A549 (cell line): ENCODE results near the gene SHROOM4. TPM values are rescaled to one million over a fixed set of nuclear protein-coding genes. Genes with fewer than 3 reads are reported as not detected.

Source experiments
- ATAC-seq, 2 experiments: fragments of 200-7000 bp in 1 of 2; fragments of >200 bp in 1 of 2; cut with Nextera tagmentation in 1 of 2; cut with Tn5 transposase in 1 of 2; 3 replicates each; pipeline versions ENCODE4 v1.8.0 to v1.9.1; 2018 to 2020; ENCODE audit warnings: mild to moderate bottlenecking in 1 of 2, moderate library complexity in 1 of 2
- CTCF ChIA-PET: fragments of 300-600 bp; sonication (Branson Sonifier 250); formaldehyde crosslinking; extraction: SDS; loops from one replicate; lab custom pipeline; 2021; ENCODE audit warnings: antibody characterized with exemption, inconsistent platforms; lab: Yijun Ruan, JAX
- POLR2A ChIA-PET: fragments of 350-600 bp; formaldehyde crosslinking; extraction: SDS; loops from one replicate; lab custom pipeline; 2021; ENCODE audit warnings: antibody characterized with exemption, inconsistent platforms; lab: Yijun Ruan, JAX
- DNase-seq, 2 experiments: peaks; one replicate each; pipeline versions ENCODE4 v3.0.0 to v3.0.0-alpha.2; 2011 to 2016; ENCODE audit warnings: low read depth in 1 of 2, low spot score in 1 of 2
- FAIRE-seq: peaks from 2 replicates; lab custom pipeline; 2011; peaks lifted over from hg19 to GRCh38; lab: Jason Lieb, UNC
- H3K27ac ChIP-seq, 2 experiments: fragments of >200 bp; sonication (Bioruptor Twin); formaldehyde crosslinking; 3 replicates each; pipeline ENCODE4 v1.5.1; 2016 to 2017
- H3K4me1 ChIP-seq: fragments of >200 bp; sonication (Bioruptor Twin); formaldehyde crosslinking; 3 replicates; pipeline ENCODE4 v1.6.1; 2016
- H3K4me2 ChIP-seq: fragments of >200 bp; sonication (Bioruptor Twin); formaldehyde crosslinking; 3 replicates; pipeline ENCODE4 v1.6.1; 2016
- H3K4me3 ChIP-seq: fragments of >200 bp; sonication (Bioruptor Twin); formaldehyde crosslinking; 3 replicates; pipeline ENCODE4 v1.5.1; 2016
- H3K9me3 ChIP-seq: fragments of >200 bp; sonication (Bioruptor Twin); formaldehyde crosslinking; 3 replicates; pipeline ENCODE4 v1.6.1; 2016
- CBX8 ChIP-seq: fragments of 200-600 bp; sonication (generic); IDR thresholded peaks from 2 replicates; pipeline ENCODE4 v1.6.1; 2016
- HEYL ChIP-seq: fragments of 250-450 bp; sonication (Bioruptor Pico); IDR thresholded peaks from 2 replicates; pipeline ENCODE4 v1.8.0; 2021; ENCODE audit warnings: mild to moderate bottlenecking, moderate library complexity
- HOXB13 ChIP-seq: fragments of 250-450 bp; sonication (Bioruptor Pico); IDR thresholded peaks from 2 replicates; pipeline ENCODE4 v1.5.0; 2020; ENCODE audit warnings: low read depth, mild to moderate bottlenecking, moderate library complexity
- JUNB ChIP-seq: fragments of >200 bp; sonication (Bioruptor Twin); formaldehyde crosslinking; IDR thresholded peaks from 2 replicates; pipeline ENCODE4 v1.6.1; 2016
- KDM1A ChIP-seq: fragments of 200-600 bp; sonication (generic); IDR thresholded peaks from 2 replicates; pipeline ENCODE4 v1.6.1; 2016; ENCODE audit warnings: low read depth, mild to moderate bottlenecking
- NR3C1 ChIP-seq: fragments of >200 bp; sonication (Bioruptor Twin); formaldehyde crosslinking; IDR thresholded peaks from 3 replicates; pipeline ENCODE4 v1.6.1; 2017
- PHF8 ChIP-seq: fragments of 200-600 bp; sonication (generic); IDR thresholded peaks from 2 replicates; pipeline ENCODE4 v1.6.1; 2016; ENCODE audit warnings: low read depth, mild to moderate bottlenecking, antibody characterized with exemption, moderate library complexity, borderline replicate concordance
- POLR2A ChIP-seq: IDR thresholded peaks from 2 replicates; pipeline ENCODE4 v1.6.1; 2012; ENCODE audit warnings: mild to moderate bottlenecking, low read length
- RNF2 ChIP-seq: fragments of 200-600 bp; sonication (generic); IDR thresholded peaks from 2 replicates; pipeline ENCODE4 v1.6.1; 2016; ENCODE audit warnings: low read depth, mild to moderate bottlenecking, antibody characterized with exemption, moderate library complexity, borderline replicate concordance
- SMC3 ChIP-seq: fragments of >200 bp; sonication (Bioruptor Twin); formaldehyde crosslinking; IDR thresholded peaks from 3 replicates; pipeline ENCODE4 v1.6.1; 2018; ENCODE audit warnings: inconsistent platforms
- ZC3H11A ChIP-seq: fragments of 450-650 bp; IDR thresholded peaks from 2 replicates; pipeline ENCODE4 v1.6.1; 2014; ENCODE audit warnings: antibody characterized with exemption, mild to moderate bottlenecking
- WGBS: methylation state at CpG from one replicate; pipeline ENCODE4 v1.1.6; 2017; ENCODE audit errors: missing lambda C conversion rate; 5-methylcytosine and 5-hydroxymethylcytosine counted together
- polyA plus RNA-seq, 4 experiments: library from polyadenylated mRNA; depleted of rRNA in 3 of 4; stranded (reverse); fragments of >200 nt; fragmentation: RNase III in 1 of 4; extraction: RNeasy Plus Mini Kit Qiagen cat#74134 plus additional on column Dnase treatment in 1 of 4; gene quantifications; 2 replicates in 3 of 4; 3 replicates in 1 of 4; pipeline ENCODE4 v1.2.3, GENCODE V29; 2011 to 2017
- TF ChIP-seq, protein P1 (sequence below): IDR thresholded peaks from 2 replicates; pipeline ENCODE4 v1.6.1; 2012; ENCODE audit warnings: low read depth, borderline replicate concordance
- TF ChIP-seq, protein P2 (sequence below): fragments of >200 bp; sonication (Bioruptor Twin); formaldehyde crosslinking; IDR thresholded peaks from 3 replicates; pipeline ENCODE4 v1.6.1; 2016
- TF ChIP-seq, protein P3 (sequence below): fragments of >200 bp; sonication (Bioruptor Twin); formaldehyde crosslinking; IDR thresholded peaks from 2 replicates; pipeline ENCODE4 v1.6.1; 2016
- TF ChIP-seq, protein P4 (sequence below): IDR thresholded peaks from 2 replicates; pipeline ENCODE4 v1.6.1; 2012
- TF ChIP-seq, protein P5 (sequence below): fragments of 250-450 bp; sonication (Bioruptor Pico); IDR thresholded peaks from 2 replicates; pipeline ENCODE4 v1.5.0; 2021; ENCODE audit warnings: mild to moderate bottlenecking, moderate library complexity, borderline replicate concordance
- TF ChIP-seq, protein P6 (sequence below): fragments of >200 bp; sonication (Bioruptor Twin); formaldehyde crosslinking; IDR thresholded peaks from 3 replicates; pipeline ENCODE4 v1.5.1; 2016
- TF ChIP-seq, protein P7 (sequence below): fragments of 200-600 bp; sonication (generic); IDR thresholded peaks from 2 replicates; pipeline ENCODE4 v1.6.1; 2016; ENCODE audit warnings: antibody characterized with exemption, mild to moderate bottlenecking, moderate library complexity
- TF ChIP-seq, protein P8 (sequence below): IDR thresholded peaks from 2 replicates; pipeline ENCODE4 v1.6.1; 2012

The SHROOM4 gene
- polyA plus RNA-seq, 2 of the 4 experiments (the other 2 are of a cell fraction), result not detected

DNA sequence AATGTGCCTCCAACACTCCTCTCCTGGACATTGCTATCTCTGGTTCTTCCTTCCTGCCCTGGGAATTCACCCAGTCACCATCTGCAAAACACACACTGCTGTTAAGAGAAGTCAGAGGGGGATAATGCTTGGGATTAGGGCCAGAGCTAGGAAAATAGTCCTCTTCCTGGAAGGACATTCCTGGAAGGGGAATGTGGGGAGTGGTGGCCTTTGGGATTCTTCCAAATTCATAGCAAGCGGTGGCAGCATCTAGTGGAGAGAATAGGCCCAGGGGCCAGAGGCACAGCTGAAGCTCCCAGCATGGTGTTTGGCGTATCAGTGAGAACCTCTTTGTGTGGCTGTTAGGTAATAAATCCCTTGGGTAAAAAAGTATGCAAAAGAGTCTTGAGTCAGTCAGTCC, 34.3 kb downstream of the SHROOM4 start:
- DNase-seq, result no peak
- ChIA-PET CTCF (no interaction called here), POLR2A (no interaction called here)
- no peak overlapping the region for H3K27ac ChIP-seq
- 9% methylated on average over 2 of the region's 2 CpGs for WGBS
- H3K4me2 ChIP-seq, result no peak overlapping the region
- H3K4me3 ChIP-seq, result no peak overlapping the region
- TF ChIP-seq, protein P1, sequence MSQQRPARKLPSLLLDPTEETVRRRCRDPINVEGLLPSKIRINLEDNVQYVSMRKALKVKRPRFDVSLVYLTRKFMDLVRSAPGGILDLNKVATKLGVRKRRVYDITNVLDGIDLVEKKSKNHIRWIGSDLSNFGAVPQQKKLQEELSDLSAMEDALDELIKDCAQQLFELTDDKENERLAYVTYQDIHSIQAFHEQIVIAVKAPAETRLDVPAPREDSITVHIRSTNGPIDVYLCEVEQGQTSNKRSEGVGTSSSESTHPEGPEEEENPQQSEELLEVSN, result no peak
- TF ChIP-seq, protein P2, sequence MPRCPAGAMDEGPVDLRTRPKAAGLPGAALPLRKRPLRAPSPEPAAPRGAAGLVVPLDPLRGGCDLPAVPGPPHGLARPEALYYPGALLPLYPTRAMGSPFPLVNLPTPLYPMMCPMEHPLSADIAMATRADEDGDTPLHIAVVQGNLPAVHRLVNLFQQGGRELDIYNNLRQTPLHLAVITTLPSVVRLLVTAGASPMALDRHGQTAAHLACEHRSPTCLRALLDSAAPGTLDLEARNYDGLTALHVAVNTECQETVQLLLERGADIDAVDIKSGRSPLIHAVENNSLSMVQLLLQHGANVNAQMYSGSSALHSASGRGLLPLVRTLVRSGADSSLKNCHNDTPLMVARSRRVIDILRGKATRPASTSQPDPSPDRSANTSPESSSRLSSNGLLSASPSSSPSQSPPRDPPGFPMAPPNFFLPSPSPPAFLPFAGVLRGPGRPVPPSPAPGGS, result no peak
- TF ChIP-seq, protein P3, sequence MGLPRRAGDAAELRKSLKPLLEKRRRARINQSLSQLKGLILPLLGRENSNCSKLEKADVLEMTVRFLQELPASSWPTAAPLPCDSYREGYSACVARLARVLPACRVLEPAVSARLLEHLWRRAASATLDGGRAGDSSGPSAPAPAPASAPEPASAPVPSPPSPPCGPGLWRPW, result no peak
- no peak for TF ChIP-seq POLR2A
- TF ChIP-seq CBX8, result no peak
- no peak for TF ChIP-seq KDM1A
- TF ChIP-seq HOXB13, result no peak
- TF ChIP-seq PHF8, result no peak
- TF ChIP-seq, protein P4, sequence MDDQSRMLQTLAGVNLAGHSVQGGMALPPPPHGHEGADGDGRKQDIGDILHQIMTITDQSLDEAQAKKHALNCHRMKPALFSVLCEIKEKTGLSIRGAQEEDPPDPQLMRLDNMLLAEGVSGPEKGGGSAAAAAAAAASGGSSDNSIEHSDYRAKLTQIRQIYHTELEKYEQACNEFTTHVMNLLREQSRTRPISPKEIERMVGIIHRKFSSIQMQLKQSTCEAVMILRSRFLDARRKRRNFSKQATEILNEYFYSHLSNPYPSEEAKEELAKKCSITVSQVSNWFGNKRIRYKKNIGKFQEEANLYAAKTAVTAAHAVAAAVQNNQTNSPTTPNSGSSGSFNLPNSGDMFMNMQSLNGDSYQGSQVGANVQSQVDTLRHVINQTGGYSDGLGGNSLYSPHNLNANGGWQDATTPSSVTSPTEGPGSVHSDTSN, result no peak
- no peak for TF ChIP-seq RNF2
- no peak for TF ChIP-seq JUNB
- H3K9me3 ChIP-seq, result no peaks in the 10 kb centered on the region
- no peak for FAIRE-seq
- ATAC-seq, result no peak
- H3K4me1 ChIP-seq, result no peaks in the 10 kb centered on the region

DNA sequence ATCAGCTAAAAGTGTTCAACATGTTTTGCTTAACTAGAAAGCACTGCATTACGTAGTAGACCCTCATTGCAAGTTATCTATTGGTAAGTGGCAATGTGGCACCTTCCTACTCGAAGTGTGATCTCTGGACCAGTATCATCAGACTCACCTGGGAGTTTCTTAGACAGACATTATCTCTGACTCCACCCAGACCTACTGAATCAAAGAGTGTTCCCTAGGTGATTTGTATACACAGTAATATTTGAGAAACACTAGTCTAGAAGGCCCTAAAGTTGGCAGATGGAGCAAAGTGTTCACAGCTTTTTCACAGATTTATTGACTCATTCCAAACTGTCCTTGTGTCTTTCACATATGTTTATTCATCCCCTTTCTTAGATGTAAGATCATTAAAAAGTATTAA, 35.7 kb downstream of the SHROOM4 start:
- DNase-seq, result no peak
- H3K4me1 ChIP-seq, result no peaks in the 10 kb centered on the region
- H3K9me3 ChIP-seq, result no peaks in the 10 kb centered on the region
- 0% methylated on average over 2 of the region's 2 CpGs for WGBS
- ChIA-PET CTCF (no interaction called here), POLR2A (no interaction called here)
- H3K27ac ChIP-seq, result no peak overlapping the region
- H3K4me2 ChIP-seq, result no peak overlapping the region
- no peak for ATAC-seq
- no peak for FAIRE-seq
- no peak for TF ChIP-seq PHF8
- TF ChIP-seq, protein P5, sequence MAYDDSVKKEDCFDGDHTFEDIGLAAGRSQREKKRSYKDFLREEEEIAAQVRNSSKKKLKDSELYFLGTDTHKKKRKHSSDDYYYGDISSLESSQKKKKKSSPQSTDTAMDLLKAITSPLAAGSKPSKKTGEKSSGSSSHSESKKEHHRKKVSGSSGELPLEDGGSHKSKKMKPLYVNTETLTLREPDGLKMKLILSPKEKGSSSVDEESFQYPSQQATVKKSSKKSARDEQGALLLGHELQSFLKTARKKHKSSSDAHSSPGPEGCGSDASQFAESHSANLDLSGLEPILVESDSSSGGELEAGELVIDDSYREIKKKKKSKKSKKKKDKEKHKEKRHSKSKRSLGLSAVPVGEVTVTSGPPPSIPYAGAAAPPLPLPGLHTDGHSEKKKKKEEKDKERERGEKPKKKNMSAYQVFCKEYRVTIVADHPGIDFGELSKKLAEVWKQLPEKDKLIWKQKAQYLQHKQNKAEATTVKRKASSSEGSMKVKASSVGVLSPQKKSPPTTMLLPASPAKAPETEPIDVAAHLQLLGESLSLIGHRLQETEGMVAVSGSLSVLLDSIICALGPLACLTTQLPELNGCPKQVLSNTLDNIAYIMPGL, result no peak
- no peak for TF ChIP-seq HEYL (CRISPR knock-in tag)
- TF ChIP-seq, protein P6, sequence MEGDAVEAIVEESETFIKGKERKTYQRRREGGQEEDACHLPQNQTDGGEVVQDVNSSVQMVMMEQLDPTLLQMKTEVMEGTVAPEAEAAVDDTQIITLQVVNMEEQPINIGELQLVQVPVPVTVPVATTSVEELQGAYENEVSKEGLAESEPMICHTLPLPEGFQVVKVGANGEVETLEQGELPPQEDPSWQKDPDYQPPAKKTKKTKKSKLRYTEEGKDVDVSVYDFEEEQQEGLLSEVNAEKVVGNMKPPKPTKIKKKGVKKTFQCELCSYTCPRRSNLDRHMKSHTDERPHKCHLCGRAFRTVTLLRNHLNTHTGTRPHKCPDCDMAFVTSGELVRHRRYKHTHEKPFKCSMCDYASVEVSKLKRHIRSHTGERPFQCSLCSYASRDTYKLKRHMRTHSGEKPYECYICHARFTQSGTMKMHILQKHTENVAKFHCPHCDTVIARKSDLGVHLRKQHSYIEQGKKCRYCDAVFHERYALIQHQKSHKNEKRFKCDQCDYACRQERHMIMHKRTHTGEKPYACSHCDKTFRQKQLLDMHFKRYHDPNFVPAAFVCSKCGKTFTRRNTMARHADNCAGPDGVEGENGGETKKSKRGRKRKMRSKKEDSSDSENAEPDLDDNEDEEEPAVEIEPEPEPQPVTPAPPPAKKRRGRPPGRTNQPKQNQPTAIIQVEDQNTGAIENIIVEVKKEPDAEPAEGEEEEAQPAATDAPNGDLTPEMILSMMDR, result no peak
- TF ChIP-seq, protein P7, sequence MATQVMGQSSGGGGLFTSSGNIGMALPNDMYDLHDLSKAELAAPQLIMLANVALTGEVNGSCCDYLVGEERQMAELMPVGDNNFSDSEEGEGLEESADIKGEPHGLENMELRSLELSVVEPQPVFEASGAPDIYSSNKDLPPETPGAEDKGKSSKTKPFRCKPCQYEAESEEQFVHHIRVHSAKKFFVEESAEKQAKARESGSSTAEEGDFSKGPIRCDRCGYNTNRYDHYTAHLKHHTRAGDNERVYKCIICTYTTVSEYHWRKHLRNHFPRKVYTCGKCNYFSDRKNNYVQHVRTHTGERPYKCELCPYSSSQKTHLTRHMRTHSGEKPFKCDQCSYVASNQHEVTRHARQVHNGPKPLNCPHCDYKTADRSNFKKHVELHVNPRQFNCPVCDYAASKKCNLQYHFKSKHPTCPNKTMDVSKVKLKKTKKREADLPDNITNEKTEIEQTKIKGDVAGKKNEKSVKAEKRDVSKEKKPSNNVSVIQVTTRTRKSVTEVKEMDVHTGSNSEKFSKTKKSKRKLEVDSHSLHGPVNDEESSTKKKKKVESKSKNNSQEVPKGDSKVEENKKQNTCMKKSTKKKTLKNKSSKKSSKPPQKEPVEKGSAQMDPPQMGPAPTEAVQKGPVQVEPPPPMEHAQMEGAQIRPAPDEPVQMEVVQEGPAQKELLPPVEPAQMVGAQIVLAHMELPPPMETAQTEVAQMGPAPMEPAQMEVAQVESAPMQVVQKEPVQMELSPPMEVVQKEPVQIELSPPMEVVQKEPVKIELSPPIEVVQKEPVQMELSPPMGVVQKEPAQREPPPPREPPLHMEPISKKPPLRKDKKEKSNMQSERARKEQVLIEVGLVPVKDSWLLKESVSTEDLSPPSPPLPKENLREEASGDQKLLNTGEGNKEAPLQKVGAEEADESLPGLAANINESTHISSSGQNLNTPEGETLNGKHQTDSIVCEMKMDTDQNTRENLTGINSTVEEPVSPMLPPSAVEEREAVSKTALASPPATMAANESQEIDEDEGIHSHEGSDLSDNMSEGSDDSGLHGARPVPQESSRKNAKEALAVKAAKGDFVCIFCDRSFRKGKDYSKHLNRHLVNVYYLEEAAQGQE, result no peak
- TF ChIP-seq ZC3H11A, result no peak
- TF ChIP-seq NR3C1, result no peak
- TF ChIP-seq SMC3, result no peak
- TF ChIP-seq, protein P8, sequence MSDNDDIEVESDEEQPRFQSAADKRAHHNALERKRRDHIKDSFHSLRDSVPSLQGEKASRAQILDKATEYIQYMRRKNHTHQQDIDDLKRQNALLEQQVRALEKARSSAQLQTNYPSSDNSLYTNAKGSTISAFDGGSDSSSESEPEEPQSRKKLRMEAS, result no peak
- TF ChIP-seq, all 56 proteins: peak for 0
- no peak overlapping the region for H3K4me3 ChIP-seq
